GM23338 (cell line): ENCODE measurements around the gene PRSS23. TPM values are rescaled to one million over a fixed set of nuclear protein-coding genes. Genes with fewer than 3 reads are reported as not detected.

Experiments used
- ATAC-seq: fragments of 200-7000 bp; cut with Tn5 transposase; 3 replicates; pipeline ENCODE4 v1.9.1; 2020
- DNase-seq: peaks from one replicate; pipeline ENCODE4 v3.0.0-alpha.2; 2015; ENCODE audit warnings: low spot score
- H2AFZ ChIP-seq: fragments of 200-600 bp; sonication (generic); 2 replicates; pipeline ENCODE4 v1.8.0; 2016; ENCODE audit warnings: antibody characterized with exemption, mild to moderate bottlenecking, moderate library complexity
- H3F3A ChIP-seq: fragments of 200-600 bp; sonication (generic); replicated peaks from 2 replicates; pipeline ENCODE4 v1.8.0; 2017; ENCODE audit warnings: antibody characterized with exemption, mixed run types, low read depth
- H3K27ac ChIP-seq: fragments of 200-600 bp; sonication (generic); 2 replicates; pipeline ENCODE4 v1.6.1; 2016; ENCODE audit warnings: low read depth
- H3K27me3 ChIP-seq: fragments of 200-600 bp; sonication (generic); 2 replicates; pipeline ENCODE4 v1.8.0; 2016; ENCODE audit warnings: mild to moderate bottlenecking, mixed run types, moderate library complexity; ENCODE audit not compliant: insufficient read depth
- H3K36me3 ChIP-seq: fragments of 200-600 bp; sonication (generic); 2 replicates; pipeline ENCODE4 v1.8.0; 2016; ENCODE audit warnings: mild to moderate bottlenecking; ENCODE audit not compliant: insufficient read depth
- H3K4me1 ChIP-seq: fragments of 200-600 bp; sonication (generic); 2 replicates; pipeline ENCODE4 v1.8.0; 2016; ENCODE audit warnings: mild to moderate bottlenecking, moderate library complexity; ENCODE audit not compliant: insufficient read depth
- H3K4me2 ChIP-seq: fragments of 200-600 bp; sonication (generic); 2 replicates; pipeline ENCODE4 v1.7.1; 2017; ENCODE audit warnings: mixed run types
- H3K4me3 ChIP-seq: fragments of 200-600 bp; sonication (generic); 2 replicates; pipeline ENCODE4 v1.6.1; 2016; ENCODE audit warnings: mixed run types
- H3K79me2 ChIP-seq: fragments of 200-600 bp; sonication (generic); replicated peaks from 2 replicates; pipeline ENCODE4 v1.8.0; 2017; ENCODE audit warnings: mild to moderate bottlenecking; ENCODE audit not compliant: insufficient read depth
- H3K9me2 ChIP-seq: fragments of 200-600 bp; sonication (generic); 2 replicates; pipeline ENCODE4 v1.8.0; 2017; ENCODE audit not compliant: insufficient read depth
- H4K20me1 ChIP-seq: fragments of 200-600 bp; sonication (generic); replicated peaks from 2 replicates; pipeline ENCODE4 v1.8.0; 2017; ENCODE audit warnings: mild to moderate bottlenecking; ENCODE audit not compliant: insufficient read depth
- H3K27ac Mint-ChIP-seq: 2 replicates; pipeline ENCODE4 v1.8.0; 2020; ENCODE audit warnings: inconsistent platforms, mild to moderate bottlenecking, moderate library complexity, mixed read lengths
- H3K27me3 Mint-ChIP-seq: 3 replicates; pipeline ENCODE4 v1.8.0; 2022; ENCODE audit warnings: low read depth, mild to moderate bottlenecking, moderate library complexity, mixed read lengths, inconsistent platforms; ENCODE audit not compliant: insufficient read depth, poor library complexity
- H3K36me3 Mint-ChIP-seq: 3 replicates; pipeline ENCODE4 v1.8.0; 2021; ENCODE audit warnings: low read depth, mild to moderate bottlenecking, inconsistent platforms, moderate library complexity, mixed read lengths
- H3K4me1 Mint-ChIP-seq: 3 replicates; pipeline ENCODE4 v1.8.0; 2020; ENCODE audit warnings: mild to moderate bottlenecking, inconsistent platforms, mixed read lengths
- H3K4me3 Mint-ChIP-seq: 3 replicates; pipeline ENCODE4 v1.8.0; 2021; ENCODE audit warnings: moderate library complexity, mild to moderate bottlenecking, inconsistent platforms, mixed read lengths
- H3K9me3 Mint-ChIP-seq: 3 replicates; pipeline ENCODE4 v1.8.0; 2020; ENCODE audit warnings: moderate library complexity, mild to moderate bottlenecking, inconsistent platforms, mixed read lengths
- CREB1 ChIP-seq: fragments of 250-450 bp; sonication (Bioruptor Pico); IDR thresholded peaks from 2 replicates; pipeline ENCODE4 v1.5.0; 2020; ENCODE audit warnings: low read depth, mild to moderate bottlenecking, moderate library complexity
- CTCF ChIP-seq, 2 experiments: fragments of 200-600 bp in 1 of 2; sonication (generic) in 1 of 2; conservative IDR thresholded peaks; 2 replicates each; pipeline versions ENCODE4 v1.5.1 to v1.6.1; 2016 to 2017; ENCODE audit warnings: antibody characterized with exemption in 2 of 2, low read depth in 2 of 2, mild to moderate bottlenecking in 2 of 2, moderate library complexity in 1 of 2
- ETS1 ChIP-seq: IDR thresholded peaks from 2 replicates; pipeline ENCODE4 v1.6.1; 2016; ENCODE audit warnings: antibody characterized with exemption
- EZH2 ChIP-seq: fragments of 200-600 bp; sonication (generic); IDR thresholded peaks from one replicate; pipeline ENCODE4 v1.8.0; 2017; ENCODE audit warnings: antibody characterized with exemption, mild to moderate bottlenecking, low read depth; ENCODE audit not compliant: unreplicated experiment
- EZH2phosphoT487 ChIP-seq: fragments of 200-600 bp; sonication (generic); IDR thresholded peaks from one replicate; pipeline ENCODE4 v1.8.1; 2018; ENCODE audit warnings: antibody characterized with exemption; ENCODE audit not compliant: unreplicated experiment
- JUNB ChIP-seq: IDR thresholded peaks from one replicate; pipeline ENCODE4 v1.6.1; 2016; ENCODE audit warnings: antibody characterized with exemption; ENCODE audit not compliant: unreplicated experiment
- NANOG ChIP-seq: IDR thresholded peaks from 2 replicates; pipeline ENCODE4 v1.6.1; 2016; ENCODE audit warnings: antibody characterized with exemption, borderline replicate concordance
- POLR2AphosphoS5 ChIP-seq: IDR thresholded peaks from 2 replicates; pipeline ENCODE4 v1.6.1; 2016; ENCODE audit warnings: antibody characterized with exemption, low read depth
- REST ChIP-seq: IDR thresholded peaks from one replicate; pipeline ENCODE4 v1.6.1; 2018; ENCODE audit warnings: antibody characterized with exemption; ENCODE audit not compliant: unreplicated experiment
- STAT1 ChIP-seq: IDR thresholded peaks from one replicate; pipeline ENCODE4 v1.6.1; 2016; ENCODE audit warnings: antibody characterized with exemption; ENCODE audit not compliant: unreplicated experiment
- ZNF114 ChIP-seq: fragments of 250-450 bp; sonication (Bioruptor Pico); IDR thresholded peaks from 2 replicates; pipeline ENCODE4 v1.5.0; 2020; ENCODE audit warnings: mild to moderate bottlenecking, moderate library complexity
- ZNF331 ChIP-seq: fragments of 250-450 bp; sonication (Bioruptor Pico); IDR thresholded peaks from 2 replicates; pipeline ENCODE4 v1.5.0; 2020; ENCODE audit warnings: low read depth, mild to moderate bottlenecking, moderate library complexity
- ZNF462 ChIP-seq: fragments of 250-450 bp; sonication (Bioruptor Pico); IDR thresholded peaks from 2 replicates; pipeline ENCODE4 v1.5.0; 2020; ENCODE audit warnings: mild to moderate bottlenecking, moderate library complexity
- polyA plus RNA-seq: library from polyadenylated mRNA; unstranded; fragments of >200 nt; fragmentation: Nextera tagmentation; extraction: Ambion mirVana; gene quantifications from 2 replicates; pipeline ENCODE4 v1.2.1, GENCODE V29; 2016
- total RNA-seq: library from RNA; depleted of rRNA; stranded (reverse); fragments of >200 nt; shearing (Covaris generic); gene quantifications from 2 replicates; pipeline ENCODE4 v1.2.3, GENCODE V29; 2014

PRSS23 gene
- total and polyA plus RNA-seq, 2 experiments from 2014 or later: 3.9 to 4.7 TPM

- peaks cover 7% of the 10 kb centered on the region for H3K36me3 Mint-ChIP-seq
- no peak overlapping the region for H3K27ac Mint-ChIP-seq
- Histone ChIP-seq H3K4me1 (no peaks in the 10 kb centered on the region), H3K79me2 (no peaks in the 10 kb centered on the region), H3K4me3 (no peak overlapping the region), H3K27ac (no peak overlapping the region), H3K9me2 (peaks cover 5% of the 10 kb centered on the region; the same call in 1 of the 2 replicates), H3K27me3 (no peaks in the 10 kb centered on the region), H4K20me1 (no peaks in the 10 kb centered on the region), H3K36me3 (no peaks in the 10 kb centered on the region), H3K4me2 (no peak overlapping the region), H2AFZ (no peak overlapping the region), H3F3A (no peaks in the 10 kb centered on the region)
- H3K4me1 Mint-ChIP-seq: no peaks in the 10 kb centered on the region; the same call in 2 of the 3 replicates
- no peak for TF ChIP-seq CREB1 (CRISPR knock-in tag)
- no peak for TF ChIP-seq POLR2AphosphoS5
- TF ChIP-seq STAT1: no peak
- TF ChIP-seq EZH2: no peak
- TF ChIP-seq REST: no peak
- TF ChIP-seq NANOG: no peak
- no peak for TF ChIP-seq ZNF331
- TF ChIP-seq ZNF114: no peak
- no peak for TF ChIP-seq EZH2phosphoT487
- TF ChIP-seq ETS1: no peak
- TF ChIP-seq CTCF (conservative IDR thresholded peaks at IDR 0.05; ENCODE audit: low read depth in 2 of 2): no peak
- no peak for TF ChIP-seq JUNB
- TF ChIP-seq ZNF462: no peak
- ATAC-seq: no peak
- H3K9me3 Mint-ChIP-seq: peaks cover 19% of the 10 kb centered on the region
- H3K27me3 Mint-ChIP-seq: peaks cover 6% of the 10 kb centered on the region
- no peak overlapping the region for H3K4me3 Mint-ChIP-seq
- DNase-seq: no peak
Observed at GRCh38 chr11:86772999-86773398, 27.3 kb upstream of the PRSS23 start.
